Kidney glomerular epithelial cell (primary cell): Measurements from ENCODE around the gene UST.

Source experiments
- DNase-seq: peaks from one replicate; lab custom pipeline; 2025; lab: John Stamatoyannopoulos, UW

Gene UST

GRCh38 chr6:148746363-148747144 lies at the start of gene UST:
Gene UST, plus strand, starts transcription at chr6:148747030. Its CDS starts 401 bp downstream, at chr6:148747431.
- DNase-seq: peak; percentile 73

GRCh38 chr6:148697895-148698440 lies 48.9 kb upstream of the UST start:
- no peak for DNase-seq

- DNase-seq: no peak
Observed at GRCh38 chr6:148698671-148699180, 48.1 kb upstream of the UST start.

GRCh38 chr6:148700047-148700715 lies 46.6 kb upstream of the UST start:
- no peak for DNase-seq

GRCh38 chr6:148700741-148701311 lies 46.0 kb upstream of the UST start:
- no peak for DNase-seq

GRCh38 chr6:148701375-148701774 lies 45.5 kb upstream of the UST start:
- no peak for DNase-seq

GRCh38 chr6:148703900-148704299 lies 42.9 kb upstream of the UST start:
- DNase-seq: no peak

- no peak for DNase-seq
Observed at GRCh38 chr6:148704400-148705246, 42.2 kb upstream of the UST start.

- DNase-seq: no peak
Observed at GRCh38 chr6:148708707-148709106, 38.1 kb upstream of the UST start.

- DNase-seq: no peak
Observed at GRCh38 chr6:148709577-148709976, 37.3 kb upstream of the UST start.

- DNase-seq: no peak
Observed at GRCh38 chr6:148711833-148712654, 34.8 kb upstream of the UST start.

GRCh38 chr6:148713033-148713738 lies 33.6 kb upstream of the UST start:
- no peak for DNase-seq

GRCh38 chr6:148713921-148714320 lies 32.9 kb upstream of the UST start:
- DNase-seq: no peak

- no peak for DNase-seq
Observed at GRCh38 chr6:148716811-148717210, 30.0 kb upstream of the UST start.

GRCh38 chr6:148720406-148720805 lies 26.4 kb upstream of the UST start:
- peak; percentile 60 for DNase-seq

GRCh38 chr6:148720897-148721296 lies 25.9 kb upstream of the UST start:
- no peak for DNase-seq

GRCh38 chr6:148723484-148723883 lies 23.3 kb upstream of the UST start:
- no peak for DNase-seq

GRCh38 chr6:148724428-148724827 lies 22.4 kb upstream of the UST start:
- no peak for DNase-seq

GRCh38 chr6:148727104-148727503 lies 19.7 kb upstream of the UST start:
- no peak for DNase-seq

- DNase-seq: no peak
Observed at GRCh38 chr6:148735989-148736388, 10.8 kb upstream of the UST start.
